Heart right ventricle (tissue), 16 donors: ENCODE results near the gene ZNF608. TPM values are rescaled to one million over a fixed set of nuclear protein-coding genes. Genes with fewer than 3 reads are reported as not detected.

Experiments used
- ATAC-seq, 8 donors: fragments of 200-7000 bp; cut with Tn5 transposase; one replicate each; pipeline ENCODE4 v1.9.1; 2020; ENCODE audit warnings: mild to moderate bottlenecking in 8 of 8, moderate library complexity in 8 of 8, moderate number of reproducible peaks in 1 of 8
- DNase-seq, 2 donors: peaks; one replicate each; pipeline ENCODE4 v3.0.0-alpha.2; 2020
- H3K27ac ChIP-seq, 10 donors: fragments of 200-600 bp; sonication (generic) in 2 of 10; one replicate each; pipeline versions ENCODE4 v1.5.0 to v1.8.0; 2020 to 2022; ENCODE audit warnings: mild to moderate bottlenecking in 3 of 10
- H3K27me3 ChIP-seq, 7 donors: fragments of 200-600 bp; one replicate each; pipeline ENCODE4 v1.8.0; 2021 to 2022; ENCODE audit warnings: mild to moderate bottlenecking in 2 of 7
- H3K36me3 ChIP-seq, 9 donors: fragments of 200-600 bp; sonication (generic) in 1 of 9; one replicate each; pipeline versions ENCODE4 v1.5.0 to v1.8.0; 2020 to 2022; ENCODE audit warnings: mild to moderate bottlenecking in 2 of 9
- H3K4me1 ChIP-seq, 9 donors: fragments of 200-600 bp; sonication (generic) in 1 of 9; one replicate each; pipeline versions ENCODE4 v1.5.0 to v1.8.0; 2020 to 2022; ENCODE audit warnings: mild to moderate bottlenecking in 4 of 9
- H3K4me3 ChIP-seq, 10 donors: fragments of 200-600 bp; sonication (generic) in 2 of 10; one replicate each; pipeline versions ENCODE4 v1.5.0 to v1.8.0; 2020 to 2022; ENCODE audit warnings: mild to moderate bottlenecking in 7 of 10, moderate library complexity in 2 of 10
- H3K9me3 ChIP-seq, 11 donors: fragments of 200-600 bp in 10 of 11; sonication (generic) in 2 of 11; one replicate each; pipeline versions ENCODE4 v1.5.0 to v1.8.0; 2013 to 2022; ENCODE audit warnings: mild to moderate bottlenecking in 2 of 11, control low read depth in 1 of 11, moderate library complexity in 1 of 11
- WGBS, 2 donors: extraction: QIAGEN DNeasy Blood & Tissue Kit; methylation state at CpG; one replicate each; pipeline ENCODE4 v1.1.7; 2013; ENCODE audit warnings: inconsistent platforms in 1 of 2; 5-methylcytosine and 5-hydroxymethylcytosine counted together
- intact Hi-C, 10 donors: fragments of 100-400 bp; cut with DNase I; formaldehyde crosslinking; loops; one replicate each; pipeline versions ENCODE4 v1.11.1 to v1.14.2; 2022
- polyA plus RNA-seq, 2 donors: library from polyadenylated mRNA; stranded (reverse); fragments of 200-250 nt; gene quantifications; one replicate each; pipeline ENCODE4 v1.2.3, GENCODE V29; 2013
- total RNA-seq, 10 donors: library from RNA; stranded (reverse); fragmentation: NEBNext Ultra II Directional in 3 of 10; extraction: Animal tissue kit (Norgen Biotek cat#: 25700) in 3 of 10; gene quantifications; one replicate each; pipeline versions ENCODE4 v1.2.1 to v1.2.4, GENCODE V29; 2021 to 2023
- TF ChIP-seq, protein P1 (sequence below), 9 donors: fragments of 200-600 bp; sonication (generic) in 2 of 9; IDR thresholded peaks; one replicate each; pipeline versions ENCODE4 v1.5.0 to v1.8.0; 2021 to 2022; ENCODE audit warnings: antibody characterized with exemption in 9 of 9, mild to moderate bottlenecking in 5 of 9, moderate library complexity in 1 of 9
- donor health status: Arrhythmogenic right ventricular cardiomyopathy.
- donor health status: ischemic (EF 13 %, LVEDD 7.1; RV severe dilation, severe dysfunction).
- donor health status: healthy with polysubstance abuse.
- donor health status: DM: no; HTN: yes; CAD: no.
- donor health status: DM: no; HTN: no; CAD: no.
- donor health status: ischemic (EF 25% LVEDD 6.9; RV normal size, moderate dysfunction).
- donor health status: ischemic (EF 25% LVEDD 5.7; RV mildly dilated, moderate dysfunction).
- donor health status: healthy.
- donor health status: DM: yes; HTN: yes; CAD: no.
- donor health status: Ischemic cardiomyopathy.
- donor health status: ischemic (EF 35%, LVEDD 5.7; RV mildly dilated, moderate dysfunction).
- donor health status: nonischemic (EF 11% LVEDD 7.7; RV severe dilation, severe dysfunction).
- donor health status: DM: yes; HTN: yes; CAD: no.
- donor health status: PGD.
- donor health status: ischemic (EF 29% LVEDD 5.4; RV normal size, mild dysfunction).
- donor health status: nonischemic (EF 23%, LVEDD 6.1; RV moderate dilation, normal function).

The ZNF608 gene
- total and polyA plus RNA-seq, 12 donors: 3.3 to 22.9 (median 13.1) TPM

DNA sequence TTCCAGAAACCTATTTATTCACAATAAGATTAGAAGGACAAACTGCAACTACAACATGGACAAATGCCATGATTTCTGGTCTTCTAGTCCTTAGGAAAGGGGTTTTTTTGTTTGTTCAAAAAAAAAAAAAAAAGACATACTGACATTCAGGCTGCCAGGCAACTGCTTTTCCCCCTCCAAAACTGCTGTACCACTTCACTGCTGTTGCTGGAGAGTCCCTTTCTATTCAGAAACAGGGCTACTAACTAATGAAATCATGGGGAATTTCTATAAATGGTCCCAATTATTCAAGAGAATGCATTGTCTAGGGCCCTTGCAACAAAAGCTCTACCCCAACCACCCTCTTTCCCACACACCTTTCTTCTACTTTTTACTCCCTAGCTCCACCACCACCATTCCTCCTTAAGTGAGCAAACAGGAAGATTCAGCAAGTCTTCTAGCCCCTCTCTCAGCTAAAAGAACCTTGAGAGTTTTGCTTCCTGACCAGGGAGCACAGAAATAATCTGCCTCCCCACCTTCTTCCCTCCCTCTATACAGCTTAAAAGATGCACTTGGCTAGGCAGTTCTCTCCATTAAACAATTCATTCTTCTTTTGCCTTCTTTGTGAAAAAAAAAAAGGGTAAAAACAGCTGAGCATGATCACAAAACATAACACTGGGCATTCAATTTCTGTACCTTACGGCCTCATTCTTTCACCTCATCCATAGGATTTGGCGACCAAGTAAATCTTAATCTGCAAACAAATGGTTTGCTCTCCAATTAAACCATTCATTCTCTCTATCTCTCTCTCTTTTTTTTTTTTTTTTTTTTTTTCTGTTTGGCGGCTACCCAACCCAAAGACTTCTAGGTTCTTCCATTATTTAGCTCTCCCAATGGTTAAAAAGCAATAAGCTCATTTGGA, 13.8 kb downstream of the ZNF608 start:
- Histone ChIP-seq H3K36me3 (no peaks in the 10 kb centered on the region), H3K27ac (no peak overlapping the region), H3K9me3 (no peaks in the 10 kb centered on the region), H3K27me3 (peaks cover 0 to 12% (median 0%) of the 10 kb centered on the region in 7 donors), H3K4me3 (no peak overlapping the region), H3K4me1 (peaks cover 0 to 62% (median 26%) of the 10 kb centered on the region in 9 donors)
- intact Hi-C loops: no loop called here
- 95 to 96% methylated on average over 3 of the region's 3 CpGs for WGBS, 2 donors
- ATAC-seq (no peak), DNase-seq (no peak)
- TF ChIP-seq, protein P1, sequence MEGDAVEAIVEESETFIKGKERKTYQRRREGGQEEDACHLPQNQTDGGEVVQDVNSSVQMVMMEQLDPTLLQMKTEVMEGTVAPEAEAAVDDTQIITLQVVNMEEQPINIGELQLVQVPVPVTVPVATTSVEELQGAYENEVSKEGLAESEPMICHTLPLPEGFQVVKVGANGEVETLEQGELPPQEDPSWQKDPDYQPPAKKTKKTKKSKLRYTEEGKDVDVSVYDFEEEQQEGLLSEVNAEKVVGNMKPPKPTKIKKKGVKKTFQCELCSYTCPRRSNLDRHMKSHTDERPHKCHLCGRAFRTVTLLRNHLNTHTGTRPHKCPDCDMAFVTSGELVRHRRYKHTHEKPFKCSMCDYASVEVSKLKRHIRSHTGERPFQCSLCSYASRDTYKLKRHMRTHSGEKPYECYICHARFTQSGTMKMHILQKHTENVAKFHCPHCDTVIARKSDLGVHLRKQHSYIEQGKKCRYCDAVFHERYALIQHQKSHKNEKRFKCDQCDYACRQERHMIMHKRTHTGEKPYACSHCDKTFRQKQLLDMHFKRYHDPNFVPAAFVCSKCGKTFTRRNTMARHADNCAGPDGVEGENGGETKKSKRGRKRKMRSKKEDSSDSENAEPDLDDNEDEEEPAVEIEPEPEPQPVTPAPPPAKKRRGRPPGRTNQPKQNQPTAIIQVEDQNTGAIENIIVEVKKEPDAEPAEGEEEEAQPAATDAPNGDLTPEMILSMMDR (IDR thresholded peaks at IDR 0.05): no peak

DNA sequence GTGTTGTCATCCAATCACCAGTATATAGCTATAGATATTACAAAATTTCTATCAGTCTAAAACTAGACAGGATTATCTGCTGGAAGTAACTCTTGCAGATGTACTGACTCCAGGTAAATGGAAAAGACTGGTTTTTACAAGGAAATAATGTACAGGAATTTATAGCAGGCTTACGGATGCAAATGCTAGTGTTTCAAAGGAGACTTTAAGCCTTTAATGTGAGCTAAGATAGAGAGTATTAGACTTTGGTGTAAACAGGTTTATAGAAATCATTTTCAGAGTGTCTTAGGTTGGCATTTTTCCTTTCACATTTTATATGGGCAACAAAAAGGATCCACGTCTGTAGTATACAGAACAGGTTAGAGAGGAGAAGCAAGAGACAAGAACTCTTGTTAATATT, 16.1 kb downstream of the ZNF608 start:
- Histone ChIP-seq H3K27ac (no peak overlapping the region), H3K4me3 (no peak overlapping the region), H3K9me3 (no peaks in the 10 kb centered on the region), H3K36me3 (no peaks in the 10 kb centered on the region), H3K4me1 (peaks cover 0 to 56% (median 11%) of the 10 kb centered on the region in 9 donors), H3K27me3 (peaks cover 0 to 6% (median 0%) of the 10 kb centered on the region in 7 donors)
- DNase-seq: no peak
- TF ChIP-seq, protein P1 (IDR thresholded peaks at IDR 0.05): no peak
- no peak for ATAC-seq
- intact Hi-C loops: no loop called here
- 89 to 90% methylated on average over 2 of the region's 2 CpGs for WGBS, 2 donors

DNA sequence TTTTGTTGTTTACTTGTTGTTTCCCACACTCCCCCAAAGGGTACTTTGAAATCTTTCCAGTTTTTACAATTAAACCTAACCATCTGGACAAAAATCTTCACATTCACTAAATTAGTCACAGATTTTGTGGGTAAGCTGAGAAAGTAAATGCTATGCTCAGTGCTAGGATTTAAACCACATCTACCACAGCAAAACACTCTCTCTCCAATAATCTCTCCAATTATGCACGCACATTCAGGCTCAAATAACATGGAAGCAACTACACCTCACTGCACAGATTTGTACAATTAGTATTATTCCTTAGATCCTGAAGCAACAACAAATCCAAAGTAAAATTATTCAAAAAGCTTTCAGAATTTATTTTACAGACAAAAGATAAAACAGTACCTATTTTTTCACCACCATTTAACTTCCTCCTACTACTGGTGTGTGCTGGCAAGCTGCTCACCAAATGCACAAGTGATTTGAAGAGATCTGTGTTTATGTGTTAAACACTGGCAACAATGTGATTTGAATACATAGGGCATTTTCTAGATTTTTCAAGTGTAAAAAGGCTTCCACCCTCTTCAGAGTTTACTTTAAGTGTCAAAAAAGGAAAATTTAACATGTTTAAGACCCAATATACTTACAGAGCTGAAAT, 16.6 kb downstream of the ZNF608 start:
- intact Hi-C loops: no loop called here
- TF ChIP-seq, protein P1 (IDR thresholded peaks at IDR 0.05): no peak
- Histone ChIP-seq H3K4me1 (peaks cover 0 to 52% (median 11%) of the 10 kb centered on the region in 9 donors), H3K27me3 (peaks cover 0 to under 1% (median 0%) of the 10 kb centered on the region in 7 donors), H3K9me3 (no peaks in the 10 kb centered on the region), H3K4me3 (no peak overlapping the region), H3K36me3 (no peaks in the 10 kb centered on the region), H3K27ac (no peak overlapping the region)
- DNase-seq: no peak
- 94% methylated on average over 1 of the region's 1 CpG for WGBS, 2 donors
- no peak for ATAC-seq

DNA sequence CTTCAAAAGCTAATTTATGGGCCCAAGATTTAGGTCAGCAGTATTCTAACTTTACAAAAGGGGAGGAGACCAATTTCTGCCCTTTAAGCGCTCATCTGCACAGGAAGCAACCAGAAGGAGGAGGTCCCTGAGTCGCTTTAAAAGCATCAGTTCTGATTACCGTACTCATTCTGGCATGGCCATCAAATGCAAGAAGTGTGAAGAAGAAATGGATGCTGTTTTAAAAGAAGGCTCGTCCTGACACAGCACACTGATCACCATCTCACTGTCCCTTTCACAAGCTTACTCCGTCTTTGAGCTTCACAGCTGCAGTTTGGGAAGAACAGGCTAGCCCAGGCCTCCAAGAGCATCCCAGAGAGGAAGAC, 17.5 kb downstream of the ZNF608 start:
- no peak overlapping the region for H3K27ac ChIP-seq
- 91 to 92% methylated on average over 5 of the region's 5 CpGs for WGBS, 2 donors
- no peaks in the 10 kb centered on the region for H3K27me3 ChIP-seq
- no peak for ATAC-seq
- peaks cover 0 to 43% (median 11%) of the 10 kb centered on the region in 9 donors for H3K4me1 ChIP-seq
- no peak overlapping the region for H3K4me3 ChIP-seq
- TF ChIP-seq, protein P1 (IDR thresholded peaks at IDR 0.05): no peak
- H3K9me3 ChIP-seq: no peaks in the 10 kb centered on the region
- no peak for DNase-seq
- intact Hi-C loops: no loop called here
- no peaks in the 10 kb centered on the region for H3K36me3 ChIP-seq
